Omental fat pad (tissue), 4 donors: Measurements from ENCODE around the gene OXSR1. TPM values are rescaled to one million over a fixed set of nuclear protein-coding genes. Genes with fewer than 3 reads are reported as not detected.

Experiments
- ATAC-seq: fragments of 150-250 bp; one replicate; pipeline ENCODE4 v1.9.1; 2016; ENCODE audit warnings: mild to moderate bottlenecking, moderate library complexity; ENCODE audit not compliant: low FRiP score
- DNase-seq: peaks from one replicate; pipeline ENCODE4 v3.0.0-alpha.2; 2019; ENCODE audit warnings: low spot score
- CTCF ChIP-seq, 3 donors: fragments of 450-650 bp; IDR thresholded peaks; one replicate each; pipeline ENCODE4 v1.5.1; 2016 to 2017; ENCODE audit warnings: antibody characterized with exemption in 3 of 3, mild to moderate bottlenecking in 3 of 3, moderate library complexity in 2 of 3
- total RNA-seq, 4 donors: library from RNA; depleted of rRNA; stranded (reverse); fragments of >200 nt; gene quantifications; one replicate each; pipeline ENCODE4 v1.1.0, GENCODE V29; 2016

Gene OXSR1
- total RNA-seq, 4 donors from 2014 or later: 29.8 to 51.7 (median 45.5) TPM

- TF ChIP-seq CTCF (IDR thresholded peaks at IDR 0.05): no peak
These were observed 92.2 kb downstream of the OXSR1 start for GRCh38 chr3:38257583-38257982.

GRCh38 chr3:38260474-38260873, 95.1 kb downstream of the OXSR1 start:
- ATAC-seq: no peak
- no peak for DNase-seq
- TF ChIP-seq CTCF (IDR thresholded peaks at IDR 0.05): no peak

More at GRCh38 chr3:38257583-38257982, 92.2 kb downstream of the OXSR1 start:
- DNase-seq (no peak), ATAC-seq (no peak)

GRCh38 chr3:38264353-38264771, 99.0 kb downstream of the OXSR1 start:
- no peak for ATAC-seq
- no peak for DNase-seq
- TF ChIP-seq CTCF (IDR thresholded peaks at IDR 0.05): no peak

- no peak for DNase-seq
- TF ChIP-seq CTCF (IDR thresholded peaks at IDR 0.05): no peak
- no peak for ATAC-seq
These were observed 99.4 kb downstream of the OXSR1 start for GRCh38 chr3:38264779-38265178.

- ATAC-seq (no peak), DNase-seq (no peak)
- TF ChIP-seq CTCF (IDR thresholded peaks at IDR 0.05): no peak
These were observed 100.4 kb downstream of the OXSR1 start, which contains the start of gene SLC22A13 for GRCh38 chr3:38265604-38266307. TSS of gene SLC22A13 (plus strand) at chr3:38265812. CDS start at chr3:38265861, 49 bp downstream.

GRCh38 chr3:38266810-38267209, 101.5 kb downstream of the OXSR1 start:
- ATAC-seq: no peak
- no peak for TF ChIP-seq CTCF (IDR thresholded peaks at IDR 0.05)
- no peak for DNase-seq

GRCh38 chr3:38267662-38268061, 102.3 kb downstream of the OXSR1 start:
- no peak for DNase-seq
- ATAC-seq: no peak

More at GRCh38 chr3:38267662-38268061, 102.3 kb downstream of the OXSR1 start:
- TF ChIP-seq CTCF (IDR thresholded peaks at IDR 0.05): no peak
